GM12864 (cell line): ENCODE measurements around the gene MSI2.

Experiments used
- DNase-seq: peaks from one replicate; pipeline ENCODE4 v3.0.0-alpha.2; 2011; ENCODE audit warnings: low read depth
- H3K4me3 ChIP-seq: 2 replicates; pipeline ENCODE4 v1.5.1; 2011; ENCODE audit warnings: mild to moderate bottlenecking, low read depth, low read length, control low read depth
- CTCF ChIP-seq: IDR thresholded peaks from 2 replicates; pipeline ENCODE4 v1.5.1; 2011; ENCODE audit warnings: low read depth, mild to moderate bottlenecking, moderate library complexity, low read length, control low read depth, inconsistent platforms; ENCODE audit errors: missing control alignments

MSI2 gene

GRCh38 chr17:57356719-57357391, 100.5 kb downstream of the MSI2 start:
- peak; percentile 63 for DNase-seq
- H3K4me3 ChIP-seq: peak overlapping the region; percentile 45
- no peak for TF ChIP-seq CTCF

GRCh38 chr17:57357392-57357784, 101.1 kb downstream of the MSI2 start:
- peak overlapping the region; percentile 45 for H3K4me3 ChIP-seq
- no peak for DNase-seq

GRCh38 chr17:57357830-57358430, 101.6 kb downstream of the MSI2 start:
- TF ChIP-seq CTCF: no peak
- DNase-seq: peak; percentile 57
- no peak overlapping the region for H3K4me3 ChIP-seq

More at GRCh38 chr17:57357392-57357784, 101.1 kb downstream of the MSI2 start:
- TF ChIP-seq CTCF: no peak

- no peak for TF ChIP-seq CTCF
- DNase-seq: no peak
- no peak overlapping the region for H3K4me3 ChIP-seq
These were observed 103.9 kb downstream of the MSI2 start for GRCh38 chr17:57360266-57360665.

GRCh38 chr17:57362797-57363556, 106.7 kb downstream of the MSI2 start:
- H3K4me3 ChIP-seq: no peak overlapping the region
- DNase-seq: no peak
- no peak for TF ChIP-seq CTCF

GRCh38 chr17:57363580-57363979, 107.3 kb downstream of the MSI2 start:
- H3K4me3 ChIP-seq: no peak overlapping the region
- DNase-seq: no peak
- TF ChIP-seq CTCF: no peak
